IPS-NIHi11 (cell line): ENCODE data around the gene P2RY6.

Experiments
- DNase-seq: peaks from one replicate; pipeline ENCODE4 v3.0.0; 2012; ENCODE audit warnings: mixed read lengths, low spot score

P2RY6 gene

DNA sequence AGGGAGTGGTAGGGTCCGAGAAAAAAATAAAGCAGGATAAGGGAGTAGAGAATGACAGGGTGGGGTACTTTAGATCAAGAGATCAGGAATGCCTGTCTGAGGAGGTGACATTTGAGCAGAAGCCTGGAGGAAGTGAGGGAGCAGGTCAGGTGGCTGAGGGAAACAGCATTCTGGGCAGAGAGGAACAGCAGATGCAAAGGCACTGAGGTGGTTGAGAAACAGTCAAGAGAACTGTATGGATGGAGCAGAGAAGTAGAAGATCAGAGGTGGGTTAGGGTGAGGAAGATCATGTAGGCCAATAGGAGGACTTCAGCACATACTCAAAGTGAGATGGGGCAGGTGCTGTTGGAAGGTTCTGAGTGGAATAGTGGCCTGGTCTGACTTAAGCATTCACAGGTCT lies 44.3 kb downstream of the P2RY6 start:
- no peak for DNase-seq

DNA sequence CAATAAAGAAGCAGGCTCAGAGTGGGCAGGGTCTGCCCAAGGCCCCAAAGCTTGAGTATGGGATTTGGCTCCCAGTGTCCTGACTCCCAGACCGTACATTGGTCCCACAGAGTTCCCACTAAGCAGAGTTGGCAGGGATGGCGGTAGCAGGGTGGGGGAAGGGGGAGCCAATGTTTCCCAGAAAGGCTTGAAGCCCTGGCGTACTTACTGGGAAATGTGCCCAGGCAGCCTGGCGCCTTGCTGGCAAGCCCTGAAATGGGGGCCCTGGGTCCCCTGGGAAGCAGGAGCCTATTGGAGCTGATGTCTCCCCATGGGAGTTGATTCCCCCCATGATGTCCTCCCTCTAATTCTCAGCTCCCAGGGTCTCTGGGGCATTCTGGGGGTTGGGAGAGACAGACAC lies 45.2 kb downstream of the P2RY6 start:
- no peak for DNase-seq

DNA sequence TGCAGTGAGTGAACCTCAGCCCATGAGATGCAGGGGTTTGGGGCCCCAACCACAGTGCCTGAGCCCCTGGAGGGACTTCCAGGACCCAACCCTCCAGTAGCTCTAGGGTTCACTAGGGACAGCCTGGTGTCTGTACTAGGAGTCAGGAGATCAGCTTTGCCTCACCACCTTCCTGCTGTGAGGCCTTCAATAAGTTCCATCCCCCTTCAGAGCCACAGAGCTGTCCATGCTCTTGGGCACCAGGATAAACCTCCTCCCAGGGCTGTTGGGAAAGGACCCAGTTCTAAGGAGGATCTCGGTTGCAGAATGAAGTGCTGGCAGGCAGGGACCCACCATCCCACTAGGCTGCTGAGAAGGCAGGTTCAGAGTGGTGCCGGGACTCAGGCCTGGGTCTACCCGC lies 45.7 kb downstream of the P2RY6 start:
- no peak for DNase-seq

DNA sequence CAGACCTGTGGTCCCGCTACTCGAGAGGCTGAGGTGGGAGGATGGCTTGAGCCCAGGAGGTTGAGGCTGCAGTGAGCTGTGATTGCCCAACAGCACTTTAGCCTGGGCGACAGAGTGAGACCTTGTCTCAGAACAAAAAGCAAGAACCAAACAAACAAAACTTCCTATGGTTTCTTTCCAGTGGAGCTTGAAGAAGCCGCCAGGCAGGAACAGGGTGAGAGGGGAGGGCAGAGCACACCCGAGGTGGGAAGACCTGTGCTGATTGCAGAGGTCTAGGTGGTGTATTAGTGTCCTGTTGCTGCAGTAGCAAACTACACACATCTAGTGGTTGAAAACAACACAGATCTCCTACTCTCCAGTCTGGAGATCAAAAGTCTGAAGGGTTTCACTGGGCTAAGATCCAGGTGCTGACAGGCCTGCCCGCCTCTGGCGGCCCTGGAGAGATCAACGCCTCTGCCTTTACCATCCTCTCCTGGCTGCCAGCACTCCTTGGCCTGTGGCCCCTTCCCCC lies 46.4 kb downstream of the P2RY6 start:
- DNase-seq, result no peak

DNA sequence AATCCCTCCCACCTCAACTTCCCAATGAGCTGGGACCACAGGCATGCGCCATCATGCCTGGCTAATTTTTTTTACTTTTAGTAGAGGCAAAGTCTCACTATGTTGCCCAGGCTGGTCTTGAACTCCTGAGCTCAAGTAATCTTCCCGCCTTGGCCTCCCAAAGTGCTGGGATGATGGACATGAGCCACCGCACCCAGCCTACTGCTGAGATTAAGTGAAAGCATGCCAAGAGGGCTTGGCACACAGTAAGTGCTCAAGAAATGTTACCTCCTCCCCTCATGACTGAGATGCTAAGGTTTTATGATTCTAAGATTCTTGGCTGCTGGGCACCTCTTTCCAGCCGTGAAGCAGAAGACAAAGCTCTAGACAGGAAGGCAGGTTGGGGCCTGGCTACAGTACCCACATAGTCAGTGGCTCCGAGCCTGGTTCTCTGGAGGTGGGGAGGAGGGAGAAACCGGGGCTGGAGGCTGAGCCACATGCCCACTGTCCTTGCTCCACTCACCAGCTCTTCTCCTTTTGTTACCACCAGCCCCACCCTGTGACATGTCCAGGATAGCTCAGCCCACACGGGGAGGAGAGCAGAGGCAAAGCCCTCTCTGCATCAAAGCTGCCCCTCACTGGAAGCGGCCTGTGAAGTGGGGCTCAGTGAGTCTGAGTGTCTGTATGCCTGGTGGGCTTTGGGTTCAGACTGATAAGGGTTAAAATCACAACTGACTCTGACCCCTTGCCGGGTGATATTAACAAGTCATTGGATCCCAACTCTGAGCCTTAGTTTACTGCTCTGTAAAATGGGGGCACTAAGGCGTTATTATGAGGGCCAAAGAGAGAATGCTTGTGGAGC lies 48.8 kb downstream of the P2RY6 start:
- DNase-seq, result no peak

DNA sequence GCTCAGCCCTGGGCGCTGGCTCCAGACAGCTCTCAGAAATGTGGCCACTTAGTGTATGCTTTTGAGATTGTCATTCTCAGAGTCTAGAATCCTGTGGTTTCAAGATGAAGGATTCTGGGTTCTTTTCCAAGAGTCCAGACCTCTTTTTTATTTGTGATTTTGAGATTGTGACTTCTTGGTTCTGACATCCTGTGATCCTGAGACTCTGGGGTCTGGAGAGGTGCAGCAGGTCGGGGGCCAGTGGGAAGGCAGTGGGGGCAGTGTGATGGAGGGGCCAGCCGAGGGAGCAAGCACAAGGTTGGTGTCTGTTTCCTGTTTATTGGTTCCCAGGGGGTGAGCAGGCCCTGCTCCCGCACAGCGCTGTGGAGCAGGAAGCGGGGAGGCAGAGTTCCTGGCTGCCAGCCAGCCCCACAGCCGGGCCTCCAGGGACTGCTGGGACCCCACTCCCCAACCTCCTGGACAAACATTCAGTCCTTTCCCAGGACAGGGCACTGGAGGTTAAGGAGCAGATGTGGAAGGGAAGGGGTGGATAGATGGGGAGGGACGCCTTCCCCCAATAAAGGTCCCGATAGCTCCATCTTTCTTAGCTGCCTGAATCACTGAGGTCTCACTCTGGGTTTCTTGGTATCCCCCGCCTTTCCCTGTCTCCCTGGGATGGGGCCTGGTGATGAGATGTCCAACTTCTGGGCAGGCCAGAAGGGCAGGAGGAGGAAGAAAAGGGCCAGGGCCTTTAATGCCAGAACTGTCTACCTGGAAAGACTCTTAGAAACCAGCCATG lies 49.7 kb downstream of the P2RY6 start:
- no peak for DNase-seq

DNA sequence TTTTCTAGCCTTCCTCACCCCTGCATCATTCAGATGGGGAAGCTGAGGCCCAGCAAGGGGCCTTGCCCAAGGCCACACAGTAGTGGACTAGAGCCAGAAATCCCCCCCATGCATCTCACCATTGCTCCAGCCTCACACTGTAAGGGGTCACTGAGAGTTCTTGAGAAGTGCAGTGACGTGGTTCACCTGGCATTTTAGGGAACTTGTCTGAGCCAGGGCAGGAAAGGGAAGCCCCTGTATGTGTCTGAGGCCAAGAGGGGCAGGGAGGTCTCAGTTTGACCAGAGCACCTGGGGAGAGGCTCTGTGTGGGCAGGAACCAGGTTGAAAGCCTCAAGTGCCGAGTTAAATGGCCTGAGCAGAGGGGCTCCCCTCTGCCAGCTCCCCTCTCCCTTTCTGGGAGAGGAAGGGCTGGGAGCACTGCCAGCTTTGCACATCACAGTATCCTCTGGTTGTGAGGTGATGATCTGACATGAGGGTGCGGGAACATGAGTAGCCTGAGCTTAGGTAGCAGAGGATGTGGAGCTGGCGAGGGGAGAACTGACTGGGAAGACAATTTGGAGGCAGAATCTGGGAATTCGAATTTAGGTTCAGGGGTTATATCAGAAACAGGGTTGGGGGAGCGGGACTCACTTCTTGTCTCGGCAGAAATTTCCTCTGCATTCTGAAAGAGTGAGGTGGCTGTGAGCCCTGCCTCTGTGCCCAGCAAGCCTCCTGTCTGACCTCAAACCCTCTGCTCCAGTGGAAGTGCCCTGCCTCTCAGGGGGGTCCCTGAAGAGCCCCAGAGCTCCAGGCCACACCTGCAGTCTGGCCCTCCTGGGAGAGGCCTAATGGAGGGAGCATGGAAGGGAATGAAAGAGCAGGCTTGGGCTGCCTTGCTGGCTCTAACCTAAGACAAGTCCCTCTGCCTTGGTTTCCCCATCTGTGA lies 50.5 kb downstream of the P2RY6 start:
- DNase-seq, result no peak

DNA sequence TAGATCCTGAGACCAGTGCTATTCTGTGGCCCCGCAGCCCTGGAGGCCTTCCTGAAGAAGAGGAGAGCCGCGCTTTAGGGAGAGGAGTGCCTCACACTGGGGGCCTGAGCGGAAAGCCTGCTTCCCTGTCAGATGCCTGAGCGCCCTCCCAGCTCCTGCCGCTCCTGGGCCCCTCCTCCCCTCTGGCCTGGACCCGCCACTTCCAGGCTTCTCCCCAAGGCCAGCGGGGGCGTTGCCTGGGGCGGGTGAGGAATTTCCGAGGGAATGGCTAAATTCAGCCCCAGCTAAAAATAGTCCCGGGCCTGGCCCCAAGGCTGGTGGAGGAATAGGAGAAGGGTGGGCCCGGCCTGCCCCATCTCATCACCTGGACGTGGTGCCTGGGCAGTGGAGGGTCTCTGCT lies 51.3 kb downstream of the P2RY6 start:
- peak; percentile 86 for DNase-seq

DNA sequence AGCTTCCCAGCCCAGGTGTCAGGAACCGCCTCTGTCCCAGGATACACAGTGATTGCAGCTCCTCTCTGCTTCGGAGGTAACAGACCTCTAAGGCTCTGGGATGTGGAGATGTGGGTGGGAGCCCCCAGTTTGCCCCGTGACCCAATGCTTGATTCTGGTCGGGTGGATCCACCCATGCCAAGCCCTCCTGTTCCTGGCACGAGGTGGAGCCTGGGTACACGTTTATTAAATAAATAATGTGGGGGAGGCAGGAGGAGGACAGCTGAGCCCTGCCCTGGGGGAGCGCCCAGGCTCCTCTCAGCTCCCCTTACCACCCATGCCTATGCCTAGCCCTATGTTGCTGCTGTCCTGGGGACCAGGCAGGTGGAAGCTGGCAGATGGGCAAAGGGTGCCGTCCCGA lies 52.0 kb downstream of the P2RY6 start:
- DNase-seq, result no peak

DNA sequence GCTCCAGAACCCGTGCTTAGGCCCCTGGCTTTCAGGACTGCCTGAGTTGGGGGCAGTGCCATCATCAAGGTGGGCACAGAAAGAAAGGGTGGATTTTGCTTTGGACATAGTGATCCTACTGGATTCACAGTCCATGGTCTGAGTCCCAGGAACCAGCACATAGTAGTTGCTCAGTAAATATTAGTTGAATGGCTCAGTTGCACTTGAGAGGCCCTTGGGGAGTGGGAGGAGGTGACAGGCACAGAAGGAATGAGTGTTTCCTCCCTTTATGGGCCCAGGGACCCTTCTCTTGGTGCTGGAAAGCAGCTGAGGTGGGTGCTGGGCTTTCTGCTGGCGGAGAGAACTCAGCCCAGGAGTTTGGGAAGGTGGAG lies 52.5 kb downstream of the P2RY6 start:
- no peak for DNase-seq

DNA sequence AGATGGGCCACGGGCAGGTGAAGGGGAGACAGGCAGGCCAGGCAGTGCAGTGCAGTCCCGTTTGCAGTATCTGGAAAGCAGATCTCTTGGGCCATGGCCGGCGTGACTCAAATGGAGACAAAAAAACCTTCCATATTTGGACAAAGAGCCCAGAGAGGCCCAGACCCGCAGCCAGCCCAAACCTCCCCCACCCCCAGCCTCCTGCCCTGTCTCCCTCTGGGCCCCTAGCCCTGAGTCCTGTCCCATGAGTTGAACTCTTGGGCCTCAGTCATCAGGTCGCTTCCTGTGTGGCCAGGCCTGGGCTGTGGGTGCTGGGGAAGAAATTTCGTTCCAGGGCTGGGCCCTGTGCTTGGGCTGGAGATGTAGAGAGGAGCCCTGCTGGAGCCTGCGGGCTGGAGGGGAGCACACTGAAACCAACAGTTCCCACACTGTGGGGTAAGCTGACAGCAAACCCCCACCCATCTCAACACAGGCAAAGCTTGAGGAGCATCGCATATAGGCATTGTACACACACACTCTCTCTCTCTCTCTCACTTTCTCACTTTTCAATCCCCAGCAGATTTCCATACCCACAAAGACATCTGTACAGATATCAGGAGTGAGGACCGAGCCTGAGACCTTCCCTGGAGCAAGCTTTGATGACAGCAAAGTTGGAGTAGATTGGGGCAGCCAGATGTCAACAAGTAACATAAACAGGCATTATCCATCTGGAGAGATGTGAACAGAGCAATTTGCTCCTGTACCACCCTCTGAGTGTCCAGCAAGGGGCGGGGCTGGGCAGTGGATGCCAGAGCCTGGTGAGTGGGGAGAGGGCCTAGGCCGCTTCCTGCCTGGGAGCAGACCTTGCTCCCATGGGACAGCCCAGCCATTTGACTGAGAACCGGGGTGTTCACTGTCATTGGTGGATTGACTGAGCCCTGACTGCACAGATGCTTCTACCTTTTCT lies 53.2 kb downstream of the P2RY6 start:
- no peak for DNase-seq

DNA sequence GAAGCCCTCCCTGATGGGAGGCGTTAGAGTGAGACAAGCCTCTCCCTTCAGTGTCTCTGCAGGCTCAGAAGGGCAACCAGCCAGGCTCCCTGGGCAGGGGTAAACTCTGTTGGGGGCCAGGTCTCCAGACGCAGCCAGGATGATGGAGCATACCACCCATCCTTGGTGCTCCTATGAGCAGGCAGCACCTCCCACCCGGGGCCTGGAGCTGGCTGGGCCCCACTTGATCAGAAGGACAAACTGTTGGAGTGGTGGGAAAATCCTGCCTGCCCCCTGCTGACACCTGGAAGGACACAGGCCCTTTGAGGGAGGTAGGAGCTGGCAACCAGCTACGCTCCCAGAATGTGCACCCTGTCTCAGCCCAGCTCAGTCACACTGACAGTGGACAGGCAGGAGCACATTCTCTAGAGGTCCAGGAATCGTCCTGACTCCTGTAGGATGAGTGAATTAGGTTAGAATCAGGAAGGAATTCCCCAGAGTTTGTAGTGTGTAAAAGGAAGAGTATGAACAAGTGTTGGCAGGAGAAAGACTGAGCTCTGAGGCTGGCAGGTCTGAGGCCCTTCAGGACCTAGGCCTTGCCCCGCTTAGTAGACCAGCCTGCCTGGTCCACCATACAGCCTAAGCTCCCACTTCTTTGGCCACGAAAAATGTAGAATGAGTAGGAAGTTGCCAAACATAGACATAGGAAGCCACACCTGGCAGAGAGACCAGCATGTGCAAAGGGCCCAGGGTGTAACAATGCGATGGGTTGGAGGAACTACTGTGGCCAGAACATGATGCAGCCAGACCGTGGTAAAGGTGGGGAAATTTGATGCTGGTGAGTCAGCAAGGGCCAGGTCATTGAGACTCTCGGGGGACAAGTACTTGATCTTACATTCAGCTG lies 55.0 kb downstream of the P2RY6 start:
- DNase-seq, result no peak

DNA sequence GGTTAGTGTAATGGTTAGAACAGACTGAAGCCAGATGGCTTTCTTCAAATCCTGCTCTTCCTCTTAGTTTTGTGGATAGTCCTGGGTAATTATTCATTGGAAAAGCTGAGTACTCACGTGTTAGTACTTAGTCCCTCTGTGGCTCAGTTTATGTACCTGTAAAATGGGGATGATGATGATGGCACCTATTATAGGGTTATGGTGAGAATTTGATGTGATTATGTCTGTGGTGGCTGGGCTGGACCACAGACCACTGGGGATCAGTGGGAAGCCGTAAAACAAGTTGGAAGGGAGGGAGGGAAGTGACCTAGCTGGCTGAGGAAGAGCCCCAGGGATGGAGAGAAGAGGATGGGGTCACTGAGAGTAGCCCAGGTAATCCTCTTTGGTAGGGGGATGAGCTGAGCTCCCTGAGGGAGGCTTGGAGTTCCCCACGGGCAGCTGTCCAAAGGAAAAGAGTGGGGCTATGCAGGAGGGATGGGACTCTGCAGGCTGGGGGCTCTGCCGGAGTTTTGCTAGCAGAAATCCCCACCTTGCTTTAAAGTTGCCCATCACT lies 55.8 kb downstream of the P2RY6 start:
- DNase-seq, result no peak

DNA sequence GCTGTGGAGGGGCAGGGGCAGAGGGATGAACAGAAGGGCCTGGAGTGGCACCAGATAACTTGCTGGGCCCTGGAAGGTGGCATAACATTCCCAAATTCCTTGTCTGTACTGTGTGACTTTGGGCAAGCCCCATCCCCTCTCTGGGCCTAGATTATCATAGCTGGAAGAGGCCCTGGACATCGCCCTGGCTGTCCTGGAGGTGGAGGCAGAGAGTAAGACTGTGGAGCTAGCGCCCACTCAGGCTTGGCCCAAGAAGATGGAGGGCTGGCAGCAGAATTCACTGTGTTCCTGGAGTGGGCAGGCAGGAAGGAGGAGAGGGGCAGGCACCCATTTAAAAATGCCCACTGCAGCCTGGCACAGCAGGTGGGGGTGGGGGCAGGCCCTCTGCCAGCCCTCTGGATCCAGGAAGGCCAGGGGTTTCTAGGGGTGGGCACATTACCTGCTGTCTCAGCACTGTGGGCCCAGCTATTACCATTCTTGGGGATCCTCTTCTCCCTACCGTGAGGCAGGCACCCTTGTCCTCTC lies 58.5 kb downstream of the P2RY6 start:
- DNase-seq, result peak; percentile 53

DNA sequence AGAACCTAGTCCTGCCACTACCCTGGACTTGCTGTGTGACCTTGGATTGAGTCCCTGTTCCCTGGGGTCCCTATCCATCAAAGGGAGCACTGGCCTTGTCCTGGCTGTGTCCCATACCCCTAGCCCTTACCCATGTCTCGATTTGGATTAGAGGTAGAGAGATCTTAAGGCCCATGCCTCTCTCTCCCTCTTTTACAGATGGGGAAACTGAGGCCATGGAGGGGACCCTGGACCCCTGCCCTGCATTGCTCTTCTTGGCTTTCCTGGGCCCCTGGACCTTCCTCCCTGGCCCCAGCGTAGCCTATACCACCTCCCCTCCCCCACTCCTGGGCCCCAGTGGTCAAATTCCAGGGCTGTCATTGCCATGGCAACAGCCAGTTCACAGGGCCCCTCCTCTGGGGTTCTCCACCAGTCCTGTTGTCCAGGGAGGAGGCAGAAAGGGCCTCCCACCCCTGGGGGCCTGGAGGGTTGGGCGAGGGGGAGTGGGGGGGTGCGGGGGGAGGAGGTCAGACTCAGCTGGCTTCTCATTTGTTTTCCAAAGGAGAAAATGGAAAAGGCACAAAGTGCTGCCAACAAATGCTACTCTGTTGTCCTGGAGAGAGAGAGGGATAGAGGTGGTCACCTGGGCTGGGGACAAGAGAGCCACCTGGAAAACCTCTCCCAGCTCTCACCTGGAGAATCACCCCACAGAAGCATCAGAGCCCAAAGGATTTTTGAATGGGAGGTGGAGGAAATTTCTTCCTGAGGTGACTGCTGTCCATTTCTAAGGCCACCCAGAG lies 59.2 kb downstream of the P2RY6 start:
- peak; percentile 86 for DNase-seq

DNA sequence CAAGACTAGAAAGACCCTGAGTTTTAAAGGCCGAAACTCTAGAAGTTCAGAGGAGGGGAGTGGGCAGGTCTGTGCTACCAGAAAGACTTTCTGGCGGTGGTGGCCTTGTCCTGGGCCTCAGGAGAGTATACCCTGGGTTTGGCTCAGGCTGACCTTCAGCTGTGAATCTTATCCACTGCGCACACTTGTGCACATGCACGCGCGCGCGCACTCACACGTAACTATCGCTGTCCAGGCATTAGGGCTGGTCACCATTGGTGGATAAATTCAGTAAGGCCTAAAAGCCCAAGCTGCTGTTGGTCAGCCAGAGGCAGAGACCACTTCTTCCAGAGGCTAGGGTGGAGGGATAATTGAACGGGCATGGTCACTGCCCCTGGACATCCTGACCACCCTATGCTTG lies 61.0 kb downstream of the P2RY6 start:
- no peak for DNase-seq

DNA sequence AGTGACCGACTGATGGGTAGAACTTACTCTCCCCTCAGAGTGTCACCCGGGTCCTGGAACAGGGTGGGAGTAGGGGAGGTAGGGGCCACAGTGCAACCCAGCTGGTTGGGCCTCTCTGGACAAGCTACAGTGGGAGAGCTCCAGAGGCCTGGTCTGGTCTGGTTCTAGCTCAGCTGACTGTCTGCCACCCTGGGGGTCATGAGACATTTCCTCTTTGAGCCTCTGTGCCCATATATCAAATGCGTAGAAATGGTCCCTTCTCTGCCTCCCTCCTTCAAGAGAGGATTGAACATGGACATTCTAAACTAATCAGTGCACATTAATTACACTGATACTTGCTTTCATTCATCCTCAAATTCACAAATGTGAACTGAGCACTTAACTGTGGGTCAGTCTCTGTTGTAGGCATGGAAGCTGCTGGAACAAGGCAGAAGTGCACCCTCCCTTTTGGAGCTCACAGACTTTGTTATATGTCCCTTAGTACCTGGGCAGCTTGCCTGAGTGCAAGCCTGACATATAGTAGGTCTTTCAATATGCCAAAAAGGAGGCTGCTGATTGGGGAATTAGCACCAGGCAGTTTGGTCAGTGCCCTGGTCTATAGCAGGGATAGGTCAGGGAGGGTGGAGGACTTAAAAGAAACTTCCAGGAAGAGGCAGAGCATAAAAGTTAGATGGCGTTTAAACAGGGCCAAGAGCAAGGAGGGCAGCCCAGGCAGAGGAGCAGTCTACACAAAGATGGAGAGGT lies 61.7 kb downstream of the P2RY6 start:
- DNase-seq, result no peak
